Smooth muscle cell of bladder (primary cell): ENCODE data around the gene TMF1. TPM values are rescaled to one million over a fixed set of nuclear protein-coding genes. Genes with fewer than 3 reads are reported as not detected.

Experiments used
- total RNA-seq: library from RNA; depleted of rRNA; stranded (reverse); fragments of >200 nt; gene quantifications from 2 replicates; pipeline ENCODE4 v1.2.3, GENCODE V29; 2014

The TMF1 gene
- total RNA-seq = 41.4 and 51.0 TPM in 2 replicates

GRCh38 chr3:69051756-69052471, at the start of gene TMF1:
TMF1 (minus strand) TSS chr3:69052333; CDS start chr3:69052086, 247 bp downstream.

GRCh38 chr3:69084326-69085167, 32.4 kb upstream of the TMF1 start, which contains the start of gene ARL6IP5:
ARL6IP5 (plus strand) TSS chr3:69084937; CDS start chr3:69085048, 111 bp downstream.

GRCh38 chr3:69080233-69080920, 28.2 kb upstream of the TMF1 start, which contains the start of gene UBA3:
UBA3 (minus strand) TSS chr3:69080365; CDS start chr3:69080353, 12 bp downstream.

DNA sequence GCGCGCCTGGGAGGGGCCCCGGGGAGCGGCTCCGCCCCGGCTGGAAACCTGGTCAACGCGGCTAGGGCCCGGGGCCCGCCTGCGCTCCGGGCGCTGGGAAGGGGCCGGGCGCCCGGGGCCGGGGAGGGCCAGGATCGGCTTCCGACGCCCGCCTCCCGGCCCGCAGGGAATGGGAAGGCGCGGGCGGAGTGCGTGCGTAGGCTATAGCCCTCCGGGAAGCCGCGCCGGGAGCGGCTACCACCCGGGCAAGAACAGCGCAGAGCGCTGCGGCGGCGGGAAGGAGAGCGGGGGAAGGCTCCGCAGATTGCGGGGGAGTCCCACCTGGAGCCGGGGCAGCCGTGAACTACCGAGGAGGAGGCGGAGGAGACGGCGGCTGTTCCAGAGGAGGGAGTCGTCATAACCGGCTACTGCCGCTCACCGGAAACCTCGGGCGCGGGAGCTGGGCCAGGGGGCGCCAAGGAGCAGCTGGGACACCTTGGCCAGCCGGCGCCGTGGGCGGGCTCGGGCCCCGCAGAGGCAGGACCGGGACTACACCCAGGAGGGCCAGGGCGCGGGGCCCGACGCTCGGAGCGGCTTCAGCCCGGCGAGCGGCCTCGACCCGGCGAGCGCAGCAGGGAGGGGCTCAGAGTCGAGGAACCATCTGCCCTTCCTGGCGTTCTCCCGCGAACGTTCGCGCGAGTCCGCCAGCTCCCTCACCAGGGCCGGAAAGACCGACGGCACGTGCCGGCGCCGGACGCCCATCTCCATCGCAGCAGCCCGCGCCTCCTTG, 38.7 kb downstream of the TMF1 start, which contains the start of gene EOGT:
TSS of gene EOGT (minus strand) at position 432 of the 769 bp plus-strand sequence. CDS start 3,838 bp downstream, outside the sequence.

Other genes with a start within 250 kb of the TMF1 start
- not detected in 2 replicates for gene TAFA4, start 119.8 kb downstream of the TMF1 start, total RNA-seq
- 32.7 and 36.6 TPM in 2 replicates for gene EOGT, start 38.6 kb downstream of the TMF1 start, total RNA-seq
- gene UBA3, start 28.0 kb upstream of the TMF1 start, total RNA-seq = 62.2 and 70.8 TPM in 2 replicates
- 88.5 and 119 TPM in 2 replicates for gene ARL6IP5, start 32.6 kb upstream of the TMF1 start, total RNA-seq
- under 0.01 and 0.14 TPM in 2 replicates for gene LMOD3, start 70.3 kb upstream of the TMF1 start, total RNA-seq